ENCODE measurements around the gene GALM.
A peak's percentile ranks its signal among the peaks of the same experiment; 100 is the strongest.
"Not testable (repeated sequence)": the region's sequence is repeated elsewhere in the genome, so short reads cannot be mapped to it uniquely, and the experiment has no call there.

The GALM gene

DNA sequence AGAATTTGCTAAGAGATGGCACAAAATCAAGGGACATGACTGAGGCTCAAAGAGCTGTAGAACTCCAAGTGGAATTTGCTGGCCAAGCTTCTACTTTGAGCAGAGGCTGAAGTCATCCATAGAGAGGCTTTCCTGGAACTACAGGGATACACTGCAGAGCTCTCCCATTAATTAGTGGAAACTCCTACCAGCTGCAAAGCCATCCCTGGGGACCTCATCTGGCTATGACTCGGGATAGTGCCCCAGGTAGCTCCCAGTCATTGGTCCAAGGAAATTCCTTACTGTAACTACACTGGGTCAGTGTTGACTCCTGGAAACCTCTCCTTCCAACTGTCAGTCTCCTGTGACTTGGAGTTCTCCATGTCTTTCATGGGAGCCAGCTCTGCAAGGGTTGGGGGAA is 10.5 kb upstream of the GALM start:
- H3K4me1 Mint-ChIP-seq (ENCODE audit: low read depth) = peaks cover 59% of the 10 kb centered on the region

DNA sequence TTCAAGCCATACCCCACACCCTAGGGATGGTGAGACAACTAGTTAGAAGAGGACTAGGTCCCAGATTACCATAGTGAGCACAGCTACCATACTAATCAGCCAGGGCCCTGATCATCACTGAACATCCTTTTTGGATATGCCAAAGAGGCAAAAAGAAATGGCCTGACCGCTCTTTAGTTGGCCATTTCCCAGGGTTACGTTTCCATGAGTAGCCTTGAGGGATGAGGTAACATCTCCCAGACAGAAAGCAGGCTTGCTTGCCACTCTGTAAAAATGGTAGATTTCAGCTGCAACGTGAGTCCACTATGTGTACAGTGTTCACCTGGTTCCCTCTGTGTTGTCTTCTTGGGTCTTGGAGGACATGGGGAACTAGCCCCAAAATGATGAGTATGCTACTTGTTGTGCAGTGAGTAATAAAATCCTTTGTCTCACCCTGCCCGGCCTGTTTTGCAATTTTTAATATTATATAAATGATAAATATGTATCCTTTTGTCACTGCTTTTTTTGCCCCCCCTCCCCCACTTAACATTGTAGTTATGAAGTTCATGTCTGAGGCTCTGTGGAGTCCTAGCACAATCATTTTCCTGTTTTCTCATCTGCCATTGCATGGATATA is 8.9 kb upstream of the GALM start:
- no peak overlapping the region for H3K27ac Mint-ChIP-seq
- no peaks in the 10 kb centered on the region for H3K36me3 Mint-ChIP-seq (ENCODE audit: low read depth)
- no peaks in the 10 kb centered on the region for H3K9me3 Mint-ChIP-seq
- peaks cover 54% of the 10 kb centered on the region for H3K4me1 Mint-ChIP-seq (ENCODE audit: low read depth)
- H3K27me3 Mint-ChIP-seq = no peaks in the 10 kb centered on the region
- no peak for DNase-seq
- H3K4me3 Mint-ChIP-seq = no peak overlapping the region

More for the DNA sequence above, 10.5 kb upstream of the GALM start:
- H3K4me3 Mint-ChIP-seq = no peak overlapping the region
- no peaks in the 10 kb centered on the region for H3K36me3 Mint-ChIP-seq (ENCODE audit: low read depth)
- H3K27me3 Mint-ChIP-seq = no peaks in the 10 kb centered on the region
- no peak for DNase-seq
- peak overlapping the region; percentile 38 for H3K27ac Mint-ChIP-seq
- no peaks in the 10 kb centered on the region for H3K9me3 Mint-ChIP-seq

GRCh38 chr2:38658613-38659012 is 7.3 kb upstream of the GALM start:
- Mint-ChIP-seq H3K4me3 (no peak overlapping the region), H3K9me3 (no peaks in the 10 kb centered on the region), H3K36me3 (ENCODE audit: low read depth) (no peaks in the 10 kb centered on the region), H3K27ac (no peak overlapping the region), H3K4me1 (ENCODE audit: low read depth) (peaks cover 55% of the 10 kb centered on the region), H3K27me3 (no peaks in the 10 kb centered on the region)
- no peak for DNase-seq

DNA sequence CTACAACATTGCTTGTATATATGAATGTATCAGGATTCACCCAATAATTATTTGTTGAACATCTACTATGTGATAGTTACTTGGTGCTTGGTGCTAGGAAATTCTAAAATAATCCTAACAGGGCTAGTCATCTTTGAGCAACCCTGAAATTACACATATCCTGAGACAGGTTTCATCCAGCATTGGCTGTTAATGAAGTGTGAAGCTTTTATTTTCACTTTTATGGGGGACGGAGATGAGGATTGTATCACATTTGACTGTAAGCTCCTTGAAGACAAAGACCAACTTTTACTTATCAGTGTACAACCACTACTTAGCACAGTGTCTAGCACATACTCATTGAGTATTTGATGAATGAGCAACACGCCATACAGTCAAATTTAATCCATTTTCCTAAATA is 6.8 kb upstream of the GALM start:
- Mint-ChIP-seq H3K36me3 (ENCODE audit: low read depth) (no peaks in the 10 kb centered on the region), H3K9me3 (no peaks in the 10 kb centered on the region), H3K4me3 (no peak overlapping the region), H3K4me1 (ENCODE audit: low read depth) (peaks cover 55% of the 10 kb centered on the region), H3K27me3 (no peaks in the 10 kb centered on the region), H3K27ac (peak overlapping the region; percentile 3)
- DNase-seq = no peak

- H3K27me3 Mint-ChIP-seq = no peaks in the 10 kb centered on the region
- H3K27ac Mint-ChIP-seq = no peak overlapping the region
- no peak for DNase-seq
- no peaks in the 10 kb centered on the region for H3K36me3 Mint-ChIP-seq (ENCODE audit: low read depth)
- H3K4me3 Mint-ChIP-seq = no peak overlapping the region
- H3K4me1 Mint-ChIP-seq (ENCODE audit: low read depth) = peaks cover 54% of the 10 kb centered on the region
- H3K9me3 Mint-ChIP-seq = no peaks in the 10 kb centered on the region
Observed at GRCh38 chr2:38660282-38660681, 5.6 kb upstream of the GALM start.

DNA sequence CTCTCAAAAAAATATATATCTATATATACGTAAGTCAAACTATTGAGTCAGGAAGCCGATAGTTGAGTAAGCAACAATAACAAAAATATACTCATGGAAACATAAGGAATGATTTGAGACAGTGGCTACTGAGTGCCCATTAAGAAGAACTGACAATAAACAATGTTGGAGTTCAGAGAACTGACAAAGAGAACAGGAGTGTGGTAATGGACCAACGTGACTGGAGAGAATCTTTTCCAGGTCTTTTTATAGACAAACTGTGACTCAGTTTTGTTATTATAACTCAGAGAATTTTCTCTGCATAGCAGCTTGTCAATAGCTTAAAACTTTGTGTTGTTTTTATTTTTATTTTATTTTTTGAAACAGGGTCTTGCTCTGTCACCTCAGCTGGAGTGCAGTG is 4.6 kb upstream of the GALM start:
- no peak for DNase-seq
- Mint-ChIP-seq H3K9me3 (no peaks in the 10 kb centered on the region), H3K36me3 (ENCODE audit: low read depth) (peaks cover 3% of the 10 kb centered on the region), H3K4me3 (no peak overlapping the region), H3K4me1 (ENCODE audit: low read depth) (peaks cover 49% of the 10 kb centered on the region), H3K27ac (peak overlapping the region; percentile 47), H3K27me3 (no peaks in the 10 kb centered on the region)

- Mint-ChIP-seq H3K27ac (peak overlapping the region; percentile 96), H3K36me3 (ENCODE audit: low read depth) (peaks cover 38% of the 10 kb centered on the region), H3K27me3 (no peaks in the 10 kb centered on the region), H3K9me3 (no peaks in the 10 kb centered on the region), H3K4me3 (peak overlapping the region; percentile 82), H3K4me1 (ENCODE audit: low read depth) (peaks cover 75% of the 10 kb centered on the region)
- no peak for DNase-seq
Observed at GRCh38 chr2:38666556-38666910, 619 bp downstream of the GALM start.

DNA sequence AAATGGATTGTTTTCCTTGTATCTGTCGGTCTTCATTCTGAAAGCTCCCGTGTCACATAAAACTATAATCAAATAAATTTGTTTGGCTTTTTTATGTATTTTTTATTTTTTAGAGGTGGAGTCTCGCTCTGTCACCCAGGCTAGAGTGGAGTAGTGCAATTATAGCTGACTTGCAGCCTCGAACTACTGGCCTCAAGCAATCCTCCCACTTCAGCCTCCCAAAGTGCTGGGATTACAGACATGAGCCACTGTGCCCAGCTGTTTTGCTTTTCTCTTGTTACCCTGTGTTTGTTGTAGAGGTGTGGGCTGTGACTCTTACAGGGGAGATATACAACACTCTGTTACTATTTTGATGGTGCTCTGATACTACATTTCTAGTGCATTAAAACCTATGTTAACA is 2.2 kb downstream of the GALM start:
- no peaks in the 10 kb centered on the region for H3K9me3 Mint-ChIP-seq

GRCh38 chr2:38668779-38669479 is 3.0 kb downstream of the GALM start:
- peak overlapping the region; percentile 58 for H3K4me3 Mint-ChIP-seq
- peaks cover 80% of the 10 kb centered on the region for H3K4me1 Mint-ChIP-seq (ENCODE audit: low read depth)
- peaks cover 56% of the 10 kb centered on the region for H3K36me3 Mint-ChIP-seq (ENCODE audit: low read depth)
- no peaks in the 10 kb centered on the region for H3K27me3 Mint-ChIP-seq
- no peaks in the 10 kb centered on the region for H3K9me3 Mint-ChIP-seq
- DNase-seq = no peak
- H3K27ac Mint-ChIP-seq = peak overlapping the region; percentile 87

More for the DNA sequence above, 2.2 kb downstream of the GALM start:
- peak overlapping the region; percentile 96 for H3K27ac Mint-ChIP-seq
- H3K36me3 Mint-ChIP-seq (ENCODE audit: low read depth) = peaks cover 50% of the 10 kb centered on the region
- no peaks in the 10 kb centered on the region for H3K27me3 Mint-ChIP-seq
- DNase-seq = no peak
- peak overlapping the region; percentile 82 for H3K4me3 Mint-ChIP-seq
- H3K4me1 Mint-ChIP-seq (ENCODE audit: low read depth) = peaks cover 84% of the 10 kb centered on the region

GRCh38 chr2:38671303-38671702 is 5.4 kb downstream of the GALM start:
- Mint-ChIP-seq H3K36me3 (ENCODE audit: low read depth) (peaks cover 67% of the 10 kb centered on the region), H3K27ac (peak overlapping the region; percentile 42), H3K4me3 (peak overlapping the region; percentile 54), H3K9me3 (no peaks in the 10 kb centered on the region), H3K4me1 (ENCODE audit: low read depth) (peaks cover 73% of the 10 kb centered on the region), H3K27me3 (no peaks in the 10 kb centered on the region)
- DNase-seq = no peak

- Mint-ChIP-seq H3K27ac (peak overlapping the region; percentile 77), H3K36me3 (ENCODE audit: low read depth) (peaks cover 72% of the 10 kb centered on the region), H3K9me3 (no peaks in the 10 kb centered on the region), H3K4me3 (no peak overlapping the region), H3K4me1 (ENCODE audit: low read depth) (peaks cover 72% of the 10 kb centered on the region), H3K27me3 (no peaks in the 10 kb centered on the region)
- no peak for DNase-seq
Observed at GRCh38 chr2:38671946-38672345, 6.0 kb downstream of the GALM start.

GRCh38 chr2:38672445-38673391 is 6.8 kb downstream of the GALM start:
- Mint-ChIP-seq H3K9me3 (no peaks in the 10 kb centered on the region), H3K27me3 (no peaks in the 10 kb centered on the region), H3K4me3 (no peak overlapping the region), H3K4me1 (ENCODE audit: low read depth) (peaks cover 73% of the 10 kb centered on the region), H3K36me3 (ENCODE audit: low read depth) (peaks cover 76% of the 10 kb centered on the region), H3K27ac (peak overlapping the region; percentile 42)
- no peak for DNase-seq

DNA sequence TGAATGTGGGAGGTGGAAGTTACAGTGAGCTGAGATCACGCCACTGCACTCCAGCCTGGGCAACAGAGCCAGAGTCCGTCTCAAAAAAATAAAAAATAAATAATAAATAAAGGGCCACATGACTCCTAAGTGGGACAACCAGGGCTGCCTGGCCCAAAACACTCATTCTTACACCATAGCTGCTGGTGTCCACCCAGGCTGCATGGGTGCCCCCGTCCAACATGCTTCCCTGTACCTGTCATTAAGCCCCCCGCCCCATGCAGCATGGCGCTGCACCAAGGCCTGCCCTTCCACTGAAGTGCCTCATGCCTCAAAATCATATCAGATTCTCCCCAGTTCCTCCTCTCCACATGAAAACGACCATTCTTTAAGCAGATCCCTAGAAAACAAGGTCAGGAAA is 10.8 kb downstream of the GALM start:
- DNase-seq = no peak
- no peak overlapping the region for H3K4me3 Mint-ChIP-seq
- H3K4me1 Mint-ChIP-seq (ENCODE audit: low read depth) = peaks cover 57% of the 10 kb centered on the region
- H3K36me3 Mint-ChIP-seq (ENCODE audit: low read depth) = peaks cover 82% of the 10 kb centered on the region
- H3K27me3 Mint-ChIP-seq = no peaks in the 10 kb centered on the region
- H3K9me3 Mint-ChIP-seq = no peaks in the 10 kb centered on the region
- peak overlapping the region; percentile 84 for H3K27ac Mint-ChIP-seq

GRCh38 chr2:38680868-38681267 is 15.0 kb downstream of the GALM start:
- H3K9me3 Mint-ChIP-seq, H3K4me3 Mint-ChIP-seq, DNase-seq, H3K27me3 Mint-ChIP-seq: not testable (repeated sequence)
- H3K36me3 Mint-ChIP-seq (ENCODE audit: low read depth) = peaks cover 94% of the 10 kb centered on the region
- peaks cover 59% of the 10 kb centered on the region for H3K4me1 Mint-ChIP-seq (ENCODE audit: low read depth)
- H3K27ac Mint-ChIP-seq = peak overlapping the region; percentile 91

Measured in activated T-cell treated with anti-CD3 and anti-CD28 coated beads, Interleukin-2, amount 50 U/mL, for 24 hours (primary cell).